Keratinocyte (primary cell): ENCODE data around the gene ZNF860. TPM values are rescaled to one million over a fixed set of nuclear protein-coding genes. Genes with fewer than 3 reads are reported as not detected.

Source experiments
- DNase-seq: peaks from one replicate; pipeline ENCODE4 v3.0.0-alpha.2; 2011; ENCODE audit warnings: low read depth, missing footprints, low spot score
- FAIRE-seq: peaks from 2 replicates; lab custom pipeline; 2011; peaks lifted over from hg19 to GRCh38; lab: Jason Lieb, UNC
- H2AFZ ChIP-seq: 2 replicates; pipeline ENCODE4 v1.6.0; 2012; ENCODE audit warnings: low read length, control low read depth, inconsistent platforms; ENCODE audit not compliant: control insufficient read depth
- H3K27ac ChIP-seq: 2 replicates; pipeline ENCODE4 v1.5.1; 2011; ENCODE audit warnings: low read length; ENCODE audit not compliant: control insufficient read depth, insufficient read depth
- H3K27me3 ChIP-seq: 3 replicates; pipeline ENCODE4 v1.6.0; 2011; ENCODE audit warnings: low read length; ENCODE audit not compliant: control insufficient read depth, insufficient read depth; ENCODE audit errors: extremely low read depth
- H3K36me3 ChIP-seq, 2 experiments: 2 replicates in 1 of 2; 3 replicates in 1 of 2; pipeline ENCODE4 v1.5.1; 2011; ENCODE audit warnings: low read length in 2 of 2, mild to moderate bottlenecking in 1 of 2; ENCODE audit not compliant: control insufficient read depth in 2 of 2, insufficient read depth in 2 of 2; ENCODE audit errors: extremely low read depth in 1 of 2
- H3K4me1 ChIP-seq: 3 replicates; pipeline ENCODE4 v1.5.1; 2011; ENCODE audit warnings: low read length; ENCODE audit not compliant: control insufficient read depth, insufficient read depth; ENCODE audit errors: extremely low read depth
- H3K4me2 ChIP-seq: 3 replicates; pipeline ENCODE4 v1.6.0; 2011; ENCODE audit warnings: low read depth, low read length; ENCODE audit not compliant: control insufficient read depth, insufficient read depth; ENCODE audit errors: extremely low read depth
- H3K4me3 ChIP-seq, 3 experiments: fragments of 200-600 bp in 1 of 3; sonication (generic) in 1 of 3; 2 replicates in 2 of 3; 3 replicates in 1 of 3; pipeline ENCODE4 v1.5.1; 2011 to 2016; ENCODE audit warnings: low read length in 3 of 3, mild to moderate bottlenecking in 3 of 3, control low read depth in 2 of 3, inconsistent platforms in 1 of 3, low read depth in 1 of 3, mixed read lengths in 1 of 3, mixed run types in 1 of 3, moderate library complexity in 1 of 3; ENCODE audit not compliant: control insufficient read depth in 2 of 3, insufficient read depth in 2 of 3; ENCODE audit errors: extremely low read depth in 1 of 3
- H3K79me2 ChIP-seq: 2 replicates; pipeline ENCODE4 v1.6.0; 2012; ENCODE audit warnings: low read length; ENCODE audit not compliant: control insufficient read depth, insufficient read depth
- H3K9ac ChIP-seq: 3 replicates; pipeline ENCODE4 v1.6.0; 2011; ENCODE audit warnings: low read length; ENCODE audit not compliant: control insufficient read depth, insufficient read depth; ENCODE audit errors: extremely low read depth
- H3K9me1 ChIP-seq: 3 replicates; pipeline ENCODE4 v1.6.0; 2011; ENCODE audit warnings: low read length; ENCODE audit not compliant: control insufficient read depth, insufficient read depth; ENCODE audit errors: extremely low read depth
- H3K9me3 ChIP-seq: 2 replicates; pipeline ENCODE4 v1.5.1; 2012; ENCODE audit warnings: low read depth, low read length; ENCODE audit not compliant: control insufficient read depth
- H4K20me1 ChIP-seq: 3 replicates; pipeline ENCODE4 v1.6.0; 2011; ENCODE audit warnings: low read length; ENCODE audit not compliant: control insufficient read depth, insufficient read depth; ENCODE audit errors: extremely low read depth
- CTCF ChIP-seq, 3 experiments: IDR thresholded peaks in 1 of 3; conservative IDR thresholded peaks in 1 of 3; optimal IDR thresholded peaks in 1 of 3; 2 replicates in 2 of 3; 3 replicates in 1 of 3; pipeline versions ENCODE3 to v1.5.1; 2011; ENCODE audit warnings: low read length in 3 of 3, mild to moderate bottlenecking in 3 of 3, moderate library complexity in 2 of 3, control low read depth in 1 of 3, inconsistent platforms in 1 of 3; ENCODE audit not compliant: insufficient read depth in 2 of 3; ENCODE audit errors: extremely low read depth in 1 of 3
- EZH2 ChIP-seq: IDR thresholded peaks from one replicate; pipeline ENCODE4 v1.6.1; 2012; ENCODE audit warnings: inconsistent platforms, mild to moderate bottlenecking, low read length, moderate library complexity
- dilution Hi-C: fragments of 300-500 bp; cut with MboI; formaldehyde crosslinking; loops from one replicate; pipeline ENCODE4 v1.7.0; 2020; ENCODE audit warnings: low sequenced_read_pairs; ENCODE audit not compliant: extremely low pct_ligation_motif_present
- polyA plus RNA-seq, 5 experiments: library from polyadenylated mRNA; depleted of rRNA in 3 of 5; stranded (reverse) in 3 of 5; stranded (forward) in 1 of 5; unstranded in 1 of 5; fragments of >200 nt; gene quantifications; 1 replicate in 1 of 5; 2 replicates in 3 of 5; 3 replicates in 1 of 5; pipeline versions ENCODE4 v1.2.1 to v1.2.3, GENCODE V29; 2011 to 2012; ENCODE audit warnings: missing spikeins in 2 of 5, low read depth in 1 of 5, low replicate concordance in 1 of 5

ZNF860 gene
- polyA plus RNA-seq, 1 donor (not counting 4 experiments of a cell fraction or from before 2014, with no cell fraction given), result 10.3 TPM

GRCh38 chr3:31942446-31942845, 39.1 kb upstream of the ZNF860 start:
- Histone ChIP-seq H3K9me3 (no peaks in the 10 kb centered on the region), H3K36me3 (peaks cover 2 to 3% of the 10 kb centered on the region in 2 experiments), H3K9ac (no peak overlapping the region), H3K4me1 (peaks cover 45% of the 10 kb centered on the region), H3K4me3 (no peak overlapping the region), H3K79me2 (peaks cover 91% of the 10 kb centered on the region), H3K27ac (peak overlapping the region; percentile 17), H2AFZ (no peak overlapping the region), H3K4me2 (no peak overlapping the region), H4K20me1 (peaks cover 23% of the 10 kb centered on the region), H3K27me3 (no peaks in the 10 kb centered on the region), H3K9me1 (peaks cover 4% of the 10 kb centered on the region)
- FAIRE-seq (no peak), DNase-seq (no peak)
- dilution Hi-C loops, result no loop called here
- TF ChIP-seq EZH2, result no peak

- DNase-seq (no peak), FAIRE-seq (no peak)
- Histone ChIP-seq H2AFZ (no peak overlapping the region), H3K4me2 (no peak overlapping the region), H3K27me3 (no peaks in the 10 kb centered on the region), H3K4me3 (no peak overlapping the region), H3K4me1 (peaks cover 48% of the 10 kb centered on the region), H3K9ac (no peak overlapping the region), H3K9me3 (no peaks in the 10 kb centered on the region), H3K27ac (peak overlapping the region; percentile 17), H3K79me2 (peaks cover 91% of the 10 kb centered on the region), H4K20me1 (peaks cover 23% of the 10 kb centered on the region), H3K9me1 (peaks cover 7% of the 10 kb centered on the region), H3K36me3 (peaks cover 2 to 3% of the 10 kb centered on the region in 2 experiments)
- TF ChIP-seq EZH2 (no peak), CTCF (optimal IDR thresholded peaks at IDR 0.05 in 1 of 3, IDR thresholded peaks at IDR 0.05 in 1 of 3, conservative IDR thresholded peaks at IDR 0.05 in 1 of 3; ENCODE audit: extremely low read depth in 1 of 3, insufficient read depth in 2 of 3, low read length in 3 of 3) (no peak)
- dilution Hi-C loops, result no loop called here
Observed at GRCh38 chr3:31943041-31943440, 38.5 kb upstream of the ZNF860 start.

- Histone ChIP-seq H3K27me3 (no peaks in the 10 kb centered on the region), H3K4me3 (no peak overlapping the region), H3K4me2 (no peak overlapping the region), H3K4me1 (peaks cover 53% of the 10 kb centered on the region), H3K9ac (no peak overlapping the region), H2AFZ (no peak overlapping the region), H3K36me3 (peaks cover 2 to 3% of the 10 kb centered on the region in 2 experiments), H3K27ac (no peak overlapping the region), H3K79me2 (peaks cover 90% of the 10 kb centered on the region), H3K9me1 (peaks cover 7% of the 10 kb centered on the region), H4K20me1 (peaks cover 18% of the 10 kb centered on the region), H3K9me3 (no peaks in the 10 kb centered on the region)
- dilution Hi-C loops, result no loop called here
- DNase-seq (no peak), FAIRE-seq (no peak)
- TF ChIP-seq CTCF (optimal IDR thresholded peaks at IDR 0.05 in 1 of 3, IDR thresholded peaks at IDR 0.05 in 1 of 3, conservative IDR thresholded peaks at IDR 0.05 in 1 of 3; ENCODE audit: extremely low read depth in 1 of 3, insufficient read depth in 2 of 3, low read length in 3 of 3) (no peak), EZH2 (no peak)
Observed at GRCh38 chr3:31945738-31946052, 35.9 kb upstream of the ZNF860 start.
